Measurements from ENCODE around the gene PTPRZ1. TPM values are rescaled to one million over a fixed set of nuclear protein-coding genes. Genes with fewer than 3 reads are reported as not detected.

The PTPRZ1 gene
- total and polyA plus RNA-seq, 2 of the 13 experiments (the other 11 are each of a cell fraction or from before 2014, with no cell fraction given) = not detected

DNA sequence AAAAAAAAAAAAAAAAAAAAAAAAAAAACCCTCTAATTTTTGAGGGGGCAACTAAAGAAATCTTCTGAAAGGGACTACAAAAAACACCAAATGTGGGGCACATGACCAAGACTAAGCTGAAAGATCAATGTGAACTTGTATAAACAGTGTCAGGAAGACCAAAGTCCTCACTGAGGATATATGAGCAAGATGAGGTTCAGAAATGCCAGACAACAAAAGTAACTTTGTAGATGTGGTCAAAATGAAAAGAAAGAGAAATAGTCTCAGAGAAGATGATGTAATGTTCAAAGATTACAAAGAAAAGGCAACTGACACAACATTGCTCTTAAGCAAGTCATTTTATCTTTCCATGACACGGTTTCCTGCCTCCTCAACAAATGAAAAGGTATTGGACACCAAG lies 48.7 kb upstream of the PTPRZ1 start (continued):
- TF ChIP-seq, protein P1, sequence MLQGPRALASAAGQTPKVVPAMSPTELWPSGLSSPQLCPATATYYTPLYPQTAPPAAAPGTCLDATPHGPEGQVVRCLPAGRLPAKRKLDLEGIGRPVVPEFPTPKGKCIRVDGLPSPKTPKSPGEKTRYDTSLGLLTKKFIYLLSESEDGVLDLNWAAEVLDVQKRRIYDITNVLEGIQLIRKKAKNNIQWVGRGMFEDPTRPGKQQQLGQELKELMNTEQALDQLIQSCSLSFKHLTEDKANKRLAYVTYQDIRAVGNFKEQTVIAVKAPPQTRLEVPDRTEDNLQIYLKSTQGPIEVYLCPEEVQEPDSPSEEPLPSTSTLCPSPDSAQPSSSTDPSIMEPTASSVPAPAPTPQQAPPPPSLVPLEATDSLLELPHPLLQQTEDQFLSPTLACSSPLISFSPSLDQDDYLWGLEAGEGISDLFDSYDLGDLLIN (CRISPR knock-in tag; IDR thresholded peaks at IDR 0.05; ENCODE audit: borderline replicate concordance) = no peak
- no peak for TF ChIP-seq ZSCAN20 (CRISPR knock-in tag; IDR thresholded peaks at IDR 0.05; ENCODE audit: borderline replicate concordance)
- TF ChIP-seq ZBTB1 (CRISPR knock-in tag; IDR thresholded peaks at IDR 0.05; ENCODE audit: borderline replicate concordance) = no peak
- TF ChIP-seq ZHX1 (CRISPR knock-in tag; IDR thresholded peaks at IDR 0.05; ENCODE audit: low read depth) = no peak
- TF ChIP-seq ZBTB42 (CRISPR knock-in tag; IDR thresholded peaks at IDR 0.05) = no peak
- TF ChIP-seq HNRNPUL1 (IDR thresholded peaks at IDR 0.05; ENCODE audit: low read depth, low read length) = no peak
- TF ChIP-seq, protein P2, sequence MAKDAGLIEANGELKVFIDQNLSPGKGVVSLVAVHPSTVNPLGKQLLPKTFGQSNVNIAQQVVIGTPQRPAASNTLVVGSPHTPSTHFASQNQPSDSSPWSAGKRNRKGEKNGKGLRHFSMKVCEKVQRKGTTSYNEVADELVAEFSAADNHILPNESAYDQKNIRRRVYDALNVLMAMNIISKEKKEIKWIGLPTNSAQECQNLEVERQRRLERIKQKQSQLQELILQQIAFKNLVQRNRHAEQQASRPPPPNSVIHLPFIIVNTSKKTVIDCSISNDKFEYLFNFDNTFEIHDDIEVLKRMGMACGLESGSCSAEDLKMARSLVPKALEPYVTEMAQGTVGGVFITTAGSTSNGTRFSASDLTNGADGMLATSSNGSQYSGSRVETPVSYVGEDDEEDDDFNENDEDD (CRISPR knock-in tag; IDR thresholded peaks at IDR 0.05; ENCODE audit: borderline replicate concordance) = no peak

DNA sequence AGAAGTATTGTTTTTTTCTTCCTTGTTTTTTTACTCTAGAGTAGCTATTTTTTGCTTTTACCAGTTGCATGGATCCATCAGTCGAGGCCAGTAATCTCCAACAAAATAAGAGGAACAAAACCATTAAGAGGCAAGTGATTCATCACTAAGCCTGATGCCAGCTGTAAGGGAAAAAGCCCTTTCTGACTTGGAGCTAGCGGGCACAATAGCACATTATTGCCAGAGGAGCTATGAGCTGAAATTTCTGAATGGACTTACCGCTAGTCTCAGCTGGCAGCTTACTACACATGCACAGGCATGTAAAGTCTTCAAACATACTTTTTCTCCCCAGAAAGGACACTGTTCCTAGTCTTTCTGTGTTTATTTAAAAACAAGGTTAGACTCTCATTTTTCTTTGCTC lies 41.6 kb upstream of the PTPRZ1 start:
- Histone ChIP-seq H3K36me3 (replicated peaks in 1 of 2; ENCODE audit: control insufficient read depth in 1 of 2, insufficient read depth in 2 of 2, low read length in 2 of 2) (no peaks in the 10 kb centered on the region), H2AFZ (ENCODE audit: low read length) (no peak overlapping the region), H3K9me3 (ENCODE audit: low read length) (no peaks in the 10 kb centered on the region), H3K27ac (ENCODE audit: extremely low read length, insufficient read depth, low read length) (no peak overlapping the region), H4K20me1 (ENCODE audit: insufficient read depth, low read length) (no peaks in the 10 kb centered on the region), H3K4me3 (replicated peaks in 1 of 3; ENCODE audit: insufficient read depth in 1 of 3, low read depth in 2 of 3, low read length in 3 of 3) (no peak overlapping the region), H3K79me2 (ENCODE audit: insufficient read depth, low read length) (no peaks in the 10 kb centered on the region), H3K9ac (ENCODE audit: insufficient read depth, low read depth, low read length) (no peak overlapping the region), H3K27me3 (ENCODE audit: control insufficient read depth in 1 of 2, insufficient read depth in 2 of 2, low read length in 2 of 2) (no peaks in the 10 kb centered on the region), H3K4me1 (ENCODE audit: insufficient read depth, low read length) (no peaks in the 10 kb centered on the region), H3K4me2 (ENCODE audit: low read depth, low read length) (no peak overlapping the region)
- ChIA-PET CTCF (ENCODE audit: low intra/inter-chr PET ratio, low total read pairs) (no interaction called here), POLR2A (no interaction called here)
- DNase-seq (ENCODE audit: low spot score) (no peak), FAIRE-seq (no peak), ATAC-seq (no peak)
- intact Hi-C loops (cut with micrococcal nuclease; ENCODE audit: unreplicated experiment) = no loop called here
- BruUV-seq (replicated peaks) = no TSS peak
- WGBS (ENCODE audit: low lambda C conversion rate) = 17% methylated on average over 3 of the region's 3 CpGs
- in situ Hi-C loops (cut with HindIII; ENCODE audit: extremely low pct_ligation_motif_present, low pct_unique_long_range_greater_than_20kb) = no loop called here
- TF ChIP-seq SNAI1 (CRISPR knock-in tag; IDR thresholded peaks at IDR 0.05; ENCODE audit: borderline replicate concordance) = no peak
- TF ChIP-seq ZNF883 (CRISPR knock-in tag; IDR thresholded peaks at IDR 0.05; ENCODE audit: not compliant biosample characterization) = no peak
- no peak for TF ChIP-seq SCMH1 (CRISPR knock-in tag; IDR thresholded peaks at IDR 0.05; ENCODE audit: borderline replicate concordance)
- TF ChIP-seq MAFF (IDR thresholded peaks at IDR 0.05; ENCODE audit: low read depth, low read length) = no peak
- TF ChIP-seq DMAP1 (CRISPR knock-in tag; IDR thresholded peaks at IDR 0.05) = no peak
- TF ChIP-seq HOXD1 (CRISPR knock-in tag; IDR thresholded peaks at IDR 0.05) = no peak
- no peak for TF ChIP-seq REL (CRISPR knock-in tag; conservative IDR thresholded peaks at IDR 0.05)
- TF ChIP-seq ZFP1 (CRISPR knock-in tag; IDR thresholded peaks at IDR 0.05) = no peak
- TF ChIP-seq MAF1 (CRISPR knock-in tag; IDR thresholded peaks at IDR 0.05; ENCODE audit: borderline replicate concordance) = no peak
- no peak for TF ChIP-seq SRF (IDR thresholded peaks at IDR 0.05; ENCODE audit: low read depth, low read length)
- TF ChIP-seq FOXJ3 (CRISPR knock-in tag; IDR thresholded peaks at IDR 0.05; ENCODE audit: borderline replicate concordance) = no peak
- no peak for TF ChIP-seq U2AF2 (IDR thresholded peaks at IDR 0.05; ENCODE audit: low read depth, low read length)
